Peyer's patch (tissue), 4 donors: ENCODE results near the gene CAB39L.

Experiments used
- POLR2A ChIP-seq, 2 donors: fragments of 450-650 bp; IDR thresholded peaks; one replicate each; pipeline ENCODE4 v1.5.1; 2017; ENCODE audit warnings: antibody characterized with exemption in 2 of 2, mild to moderate bottlenecking in 2 of 2, moderate library complexity in 2 of 2
- TF ChIP-seq, protein P1 (sequence below), 6 experiments: fragments of 450-650 bp in 4 of 6; fragments of 200-600 bp in 2 of 6; sonication (generic) in 1 of 6; IDR thresholded peaks; one replicate each; pipeline ENCODE4 v1.5.1; 2017 to 2019; ENCODE audit warnings: antibody characterized with exemption in 6 of 6, mild to moderate bottlenecking in 3 of 6, moderate library complexity in 1 of 6

DNA sequence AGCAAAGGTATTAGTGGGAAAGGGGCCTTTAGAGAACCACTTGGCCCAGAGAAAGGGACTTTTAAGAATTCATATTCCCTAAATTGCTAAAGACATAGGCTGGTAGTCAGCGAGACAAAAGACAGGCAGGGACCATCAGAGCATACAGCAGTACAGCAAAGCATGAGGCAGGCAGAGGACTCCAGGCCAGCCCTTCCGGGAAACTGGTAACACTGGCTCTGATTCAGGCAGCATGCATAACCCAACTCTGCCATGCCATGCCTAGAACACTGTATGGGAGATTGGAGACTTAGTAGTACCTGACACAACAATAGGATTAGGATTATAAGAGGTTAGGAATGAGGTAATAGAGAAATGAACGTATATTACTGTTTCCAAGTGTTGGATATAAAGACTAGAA is 34.9 kb downstream of the CAB39L start:
- TF ChIP-seq, protein P1, sequence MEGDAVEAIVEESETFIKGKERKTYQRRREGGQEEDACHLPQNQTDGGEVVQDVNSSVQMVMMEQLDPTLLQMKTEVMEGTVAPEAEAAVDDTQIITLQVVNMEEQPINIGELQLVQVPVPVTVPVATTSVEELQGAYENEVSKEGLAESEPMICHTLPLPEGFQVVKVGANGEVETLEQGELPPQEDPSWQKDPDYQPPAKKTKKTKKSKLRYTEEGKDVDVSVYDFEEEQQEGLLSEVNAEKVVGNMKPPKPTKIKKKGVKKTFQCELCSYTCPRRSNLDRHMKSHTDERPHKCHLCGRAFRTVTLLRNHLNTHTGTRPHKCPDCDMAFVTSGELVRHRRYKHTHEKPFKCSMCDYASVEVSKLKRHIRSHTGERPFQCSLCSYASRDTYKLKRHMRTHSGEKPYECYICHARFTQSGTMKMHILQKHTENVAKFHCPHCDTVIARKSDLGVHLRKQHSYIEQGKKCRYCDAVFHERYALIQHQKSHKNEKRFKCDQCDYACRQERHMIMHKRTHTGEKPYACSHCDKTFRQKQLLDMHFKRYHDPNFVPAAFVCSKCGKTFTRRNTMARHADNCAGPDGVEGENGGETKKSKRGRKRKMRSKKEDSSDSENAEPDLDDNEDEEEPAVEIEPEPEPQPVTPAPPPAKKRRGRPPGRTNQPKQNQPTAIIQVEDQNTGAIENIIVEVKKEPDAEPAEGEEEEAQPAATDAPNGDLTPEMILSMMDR (IDR thresholded peaks at IDR 0.05) = no peak
- TF ChIP-seq POLR2A (IDR thresholded peaks at IDR 0.05) = no peak
